GM19238 (cell line): ENCODE data around the gene KRTAP10-1.
"Not testable (repeated sequence)": the region's sequence is repeated elsewhere in the genome, so short reads cannot be mapped to it uniquely, and the experiment has no call there.

Experiments
- DNase-seq: peaks from one replicate; pipeline ENCODE4 v3.0.0; 2011; ENCODE audit warnings: low spot score; ENCODE audit not compliant: insufficient read length

The KRTAP10-1 gene

GRCh38 chr21:44571296-44571695 lies 31.3 kb upstream of the KRTAP10-1 start:
- DNase-seq = no peak

- DNase-seq = no peak
These were observed 30.0 kb upstream of the KRTAP10-1 start for GRCh38 chr21:44569861-44570517.

GRCh38 chr21:44568667-44569556 lies 28.9 kb upstream of the KRTAP10-1 start:
- DNase-seq = no peak

- DNase-seq = no peak
These were observed 28.3 kb upstream of the KRTAP10-1 start for GRCh38 chr21:44568261-44568660.

- DNase-seq = no peak
These were observed 27.6 kb upstream of the KRTAP10-1 start for GRCh38 chr21:44567481-44568171.

GRCh38 chr21:44566403-44566802 lies 26.4 kb upstream of the KRTAP10-1 start:
- no peak for DNase-seq

GRCh38 chr21:44564886-44565598 lies 25.0 kb upstream of the KRTAP10-1 start:
- DNase-seq = no peak

GRCh38 chr21:44564099-44564498 lies 24.1 kb upstream of the KRTAP10-1 start:
- DNase-seq = no peak

GRCh38 chr21:44558695-44559094 lies 18.7 kb upstream of the KRTAP10-1 start, which contains the start of gene KRTAP10-3:
KRTAP10-3 (minus strand) TSS chr21:44558795; CDS start chr21:44558715, 80 bp downstream.
- no peak for DNase-seq

GRCh38 chr21:44558329-44558675 lies 18.3 kb upstream of the KRTAP10-1 start:
- not testable (repeated sequence) for DNase-seq

- DNase-seq = no peak
These were observed 17.7 kb upstream of the KRTAP10-1 start for GRCh38 chr21:44557491-44558328.

GRCh38 chr21:44556879-44557278 lies 16.9 kb upstream of the KRTAP10-1 start:
- DNase-seq = no peak

GRCh38 chr21:44555200-44555875 lies 15.3 kb upstream of the KRTAP10-1 start:
- no peak for DNase-seq

GRCh38 chr21:44552681-44553080 lies 12.7 kb upstream of the KRTAP10-1 start:
- DNase-seq = no peak

GRCh38 chr21:44552136-44552535 lies 12.1 kb upstream of the KRTAP10-1 start:
- DNase-seq = no peak

- no peak for DNase-seq
These were observed 11.5 kb upstream of the KRTAP10-1 start, which contains the start of gene KRTAP10-2 for GRCh38 chr21:44551340-44551961. KRTAP10-2 (minus strand) TSS chr21:44551505; CDS start chr21:44551458, 47 bp downstream.

GRCh38 chr21:44550807-44551206 lies 10.8 kb upstream of the KRTAP10-1 start:
- DNase-seq = no peak

GRCh38 chr21:44550285-44550684 lies 10.3 kb upstream of the KRTAP10-1 start:
- DNase-seq = not testable (repeated sequence)

GRCh38 chr21:44549525-44550211 lies 9.7 kb upstream of the KRTAP10-1 start:
- DNase-seq = no peak
